ENCODE measurements around the gene DCAF6.

GRCh38 chr1:168050880-168051279 lies 114.4 kb downstream of the DCAF6 start:
- no peak for TF ChIP-seq CTCF (IDR thresholded peaks at IDR 0.05)
- no peak for TF ChIP-seq EZH2phosphoT487 (IDR thresholded peaks at IDR 0.05)
